H9 (cell line): ENCODE data around the gene ROPN1L. TPM values are rescaled to one million over a fixed set of nuclear protein-coding genes. Genes with fewer than 3 reads are reported as not detected.

Experiments
- DNase-seq: peaks from one replicate; pipeline ENCODE4 v3.0.0-alpha.2; 2017
- H2AFZ ChIP-seq: one replicate; pipeline ENCODE4 v1.6.1; 2013; ENCODE audit warnings: mild to moderate bottlenecking, low read length, control low read depth, moderate library complexity
- H2AK5ac ChIP-seq: 2 replicates; pipeline ENCODE4 v1.6.1; 2013; ENCODE audit warnings: low read length, control low read depth, mixed read lengths; ENCODE audit not compliant: insufficient read length
- H2BK120ac ChIP-seq: one replicate; pipeline ENCODE4 v1.6.1; 2013; ENCODE audit warnings: low read depth, mild to moderate bottlenecking, low read length, control low read depth, inconsistent platforms; ENCODE audit not compliant: poor library complexity, severe bottlenecking
- H2BK12ac ChIP-seq: 2 replicates; pipeline ENCODE4 v1.6.1; 2013; ENCODE audit warnings: low read length, control low read depth, mixed read lengths, low read depth; ENCODE audit not compliant: insufficient read length
- H2BK15ac ChIP-seq: 2 replicates; pipeline ENCODE4 v1.6.1; 2013; ENCODE audit warnings: low read depth, low read length, control low read depth
- H2BK20ac ChIP-seq: one replicate; pipeline ENCODE4 v1.6.1; 2013; ENCODE audit warnings: low read depth, mild to moderate bottlenecking, low read length, control low read depth, inconsistent platforms; ENCODE audit not compliant: poor library complexity, severe bottlenecking
- H2BK5ac ChIP-seq: 2 replicates; pipeline ENCODE4 v1.6.1; 2013; ENCODE audit warnings: low read length, control low read depth, mixed read lengths; ENCODE audit not compliant: insufficient read length
- H3K14ac ChIP-seq: 2 replicates; pipeline ENCODE4 v1.6.1; 2013; ENCODE audit warnings: low read length, control low read depth; ENCODE audit not compliant: insufficient read depth
- H3K18ac ChIP-seq: 2 replicates; pipeline ENCODE4 v1.6.1; 2013; ENCODE audit warnings: low read depth, mild to moderate bottlenecking, mixed read lengths, low read length, control low read depth; ENCODE audit not compliant: insufficient read length
- H3K23ac ChIP-seq: 2 replicates; pipeline ENCODE4 v1.6.1; 2013; ENCODE audit warnings: low read length, control low read depth, mixed read lengths, low read depth; ENCODE audit not compliant: insufficient read length
- H3K23me2 ChIP-seq: 2 replicates; pipeline ENCODE4 v1.6.1; 2013; ENCODE audit warnings: low read depth, mild to moderate bottlenecking, mixed read lengths, low read length, control low read depth; ENCODE audit not compliant: insufficient read length, poor library complexity, severe bottlenecking
- H3K27ac ChIP-seq: 2 replicates; pipeline ENCODE4 v1.5.1; 2013; ENCODE audit warnings: low read length, control low read depth, mixed read lengths, low read depth; ENCODE audit not compliant: insufficient read length
- H3K27me3 ChIP-seq: 2 replicates; pipeline ENCODE4 v1.6.1; 2013; ENCODE audit warnings: low read length, control low read depth, inconsistent platforms; ENCODE audit not compliant: insufficient read depth
- H3K4ac ChIP-seq: 2 replicates; pipeline ENCODE4 v1.6.1; 2013; ENCODE audit warnings: low read depth, mild to moderate bottlenecking, control low read depth, inconsistent platforms, low read length, moderate library complexity
- H3K4me1 ChIP-seq: 2 replicates; pipeline ENCODE4 v1.6.1; 2013; ENCODE audit warnings: low read length, control low read depth, inconsistent platforms; ENCODE audit not compliant: insufficient read depth
- H3K4me2 ChIP-seq: 2 replicates; pipeline ENCODE4 v1.6.1; 2013; ENCODE audit warnings: low read length, control low read depth, mixed read lengths; ENCODE audit not compliant: insufficient read length, insufficient read depth
- H3K56ac ChIP-seq: 2 replicates; pipeline ENCODE4 v1.6.1; 2013; ENCODE audit warnings: low read depth, mild to moderate bottlenecking, mixed read lengths, low read length, control low read depth; ENCODE audit not compliant: insufficient read length
- H3K79me1 ChIP-seq: 2 replicates; pipeline ENCODE4 v1.6.1; 2013; ENCODE audit warnings: low read depth, mild to moderate bottlenecking, moderate library complexity, low read length, control low read depth, inconsistent platforms; ENCODE audit not compliant: insufficient read depth, poor library complexity, severe bottlenecking
- H3K79me2 ChIP-seq: 2 replicates; pipeline ENCODE4 v1.6.1; 2013; ENCODE audit warnings: low read length, control low read depth, inconsistent platforms; ENCODE audit not compliant: insufficient read depth
- H3K9ac ChIP-seq: 2 replicates; pipeline ENCODE4 v1.6.1; 2013; ENCODE audit warnings: low read length, control low read depth, mixed read lengths; ENCODE audit not compliant: insufficient read length; ENCODE audit errors: extremely low read depth
- H3K9me3 ChIP-seq: one replicate; pipeline ENCODE4 v1.6.1; 2013; ENCODE audit warnings: low read depth, low read length, inconsistent platforms; ENCODE audit not compliant: control insufficient read depth
- H3T11ph ChIP-seq: one replicate; pipeline ENCODE4 v1.6.1; 2013; ENCODE audit warnings: mild to moderate bottlenecking, low read length, control low read depth, inconsistent platforms
- H4K20me1 ChIP-seq: one replicate; pipeline ENCODE4 v1.6.1; 2013; ENCODE audit not compliant: control insufficient read depth, insufficient read length, insufficient read depth
- H4K5ac ChIP-seq: 2 replicates; pipeline ENCODE4 v1.6.1; 2013; ENCODE audit warnings: low read depth, mild to moderate bottlenecking, mixed read lengths, low read length, control low read depth; ENCODE audit not compliant: insufficient read length
- H4K8ac ChIP-seq: replicated peaks from 2 replicates; pipeline ENCODE4 v1.6.1; 2013; ENCODE audit warnings: low read length, control low read depth, mixed read lengths, low read depth; ENCODE audit not compliant: insufficient read length
- H4K91ac ChIP-seq: 2 replicates; pipeline ENCODE4 v1.6.1; 2013; ENCODE audit warnings: low read depth, mild to moderate bottlenecking, moderate library complexity, mixed read lengths, low read length, control low read depth; ENCODE audit not compliant: insufficient read length
- H3K27ac Mint-ChIP-seq, 3 experiments: 2 replicates in 2 of 3; 3 replicates in 1 of 3; pipeline ENCODE4 v1.8.0; 2020 to 2021; ENCODE audit warnings: mixed read lengths in 3 of 3, mild to moderate bottlenecking in 1 of 3, moderate library complexity in 1 of 3
- H3K27me3 Mint-ChIP-seq: 2 replicates; pipeline ENCODE4 v1.8.0; 2021; ENCODE audit warnings: low read depth, mild to moderate bottlenecking, moderate library complexity, mixed read lengths
- H3K36me3 Mint-ChIP-seq, 3 experiments: 2 replicates in 2 of 3; 3 replicates in 1 of 3; pipeline ENCODE4 v1.8.0; 2020 to 2021; ENCODE audit warnings: low read depth in 3 of 3, mixed read lengths in 3 of 3; ENCODE audit not compliant: insufficient read depth in 1 of 3
- H3K4me1 Mint-ChIP-seq, 2 experiments: 2 replicates each; pipeline ENCODE4 v1.8.0; 2020; ENCODE audit warnings: mixed read lengths in 2 of 2
- H3K4me3 Mint-ChIP-seq, 2 experiments: 2 replicates in 1 of 2; 3 replicates in 1 of 2; pipeline ENCODE4 v1.8.0; 2020 to 2021; ENCODE audit warnings: mild to moderate bottlenecking in 2 of 2, mixed read lengths in 2 of 2, moderate library complexity in 1 of 2
- H3K9me3 Mint-ChIP-seq, 2 experiments: 2 replicates in 1 of 2; 3 replicates in 1 of 2; pipeline ENCODE4 v1.8.0; 2020; ENCODE audit warnings: mild to moderate bottlenecking in 2 of 2, mixed read lengths in 2 of 2, moderate library complexity in 1 of 2
- WGBS: extraction: QIAGEN DNeasy Blood & Tissue Kit; methylation state at CpG from one replicate; pipeline ENCODE4 v1.1.7; 2013; ENCODE audit warnings: missing lambda C conversion rate, low lambda C conversion rate, mixed read lengths; ENCODE audit not compliant: insufficient read length; ENCODE audit errors: extremely low coverage; 5-methylcytosine and 5-hydroxymethylcytosine counted together
- total RNA-seq: library from RNA; stranded (reverse); gene quantifications from 2 replicates; pipeline ENCODE4 v1.2.1, GENCODE V29; 2021
- TF ChIP-seq, protein P1 (sequence below): fragments of 200-600 bp; sonication (generic); conservative IDR thresholded peaks from 3 replicates; pipeline ENCODE4 v1.8.0; 2021; ENCODE audit warnings: antibody characterized with exemption, mild to moderate bottlenecking

ROPN1L gene
- total RNA-seq, 1 experiment from 2014 or later: 0.37 TPM

DNA sequence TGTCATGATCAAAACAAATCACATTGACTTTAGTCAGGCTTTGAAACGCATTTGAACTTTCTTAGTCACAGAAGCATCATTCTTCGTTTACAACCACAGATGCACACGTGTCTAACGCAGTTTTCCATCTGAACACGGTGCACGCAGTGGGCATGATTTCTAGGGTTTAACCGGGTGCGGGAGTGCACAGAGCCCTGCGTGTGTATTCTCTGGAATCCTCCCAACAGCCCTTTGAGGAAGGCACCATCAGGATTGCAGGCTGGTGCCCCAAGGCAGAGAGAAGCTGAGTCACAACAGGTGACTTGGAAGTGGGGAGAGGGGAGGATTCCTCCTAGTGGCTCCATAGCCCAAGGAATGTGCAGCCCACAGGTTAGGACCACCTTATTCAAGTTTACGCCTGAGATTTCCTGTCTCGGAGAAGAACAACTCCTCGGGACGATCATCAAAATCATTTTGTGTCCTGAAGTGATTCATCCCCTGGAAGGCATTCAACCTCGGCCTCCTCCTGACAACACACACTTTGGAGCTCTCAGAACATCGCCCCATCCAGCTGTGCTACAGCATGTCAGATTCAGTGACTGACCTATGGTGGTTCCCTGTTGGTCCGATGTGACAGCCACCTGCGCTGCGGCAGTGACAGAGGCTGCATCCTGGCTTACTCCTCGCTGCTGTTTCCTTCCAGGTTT is 13.1 kb downstream of the ROPN1L start:
- peaks cover 31 to 36% of the 10 kb centered on the region in 2 experiments for H3K4me1 Mint-ChIP-seq
- H3K18ac ChIP-seq: no peak overlapping the region
- no peak overlapping the region for H2BK12ac ChIP-seq
- DNase-seq: no peak
- H3K27me3 ChIP-seq: no peaks in the 10 kb centered on the region
- H2AK5ac ChIP-seq: no peak overlapping the region
- no peaks in the 10 kb centered on the region for H3K79me2 ChIP-seq
- no peak overlapping the region for H2BK15ac ChIP-seq
- H3K9me3 Mint-ChIP-seq: no peaks in the 10 kb centered on the region; a peak in 1 of 5 replicates
- peaks cover 2% of the 10 kb centered on the region for H4K20me1 ChIP-seq
- H3K27ac ChIP-seq: no peak overlapping the region
- no peak overlapping the region for H4K5ac ChIP-seq
- H3K9ac ChIP-seq: no peak overlapping the region
- no peak overlapping the region for H3K14ac ChIP-seq
- H3K56ac ChIP-seq: no peak overlapping the region
- no peak overlapping the region for H3K27ac Mint-ChIP-seq
- H2AFZ ChIP-seq: no peak overlapping the region
- no CpG with 5 or more reads among the region's 19 CpGs for WGBS
- H2BK20ac ChIP-seq: no peak overlapping the region
- H3K36me3 Mint-ChIP-seq: no peaks in the 10 kb centered on the region; a peak in 1 of 7 replicates
- no peaks in the 10 kb centered on the region for H3K23me2 ChIP-seq
- H3K4ac ChIP-seq: no peak overlapping the region
- TF ChIP-seq, protein P1, sequence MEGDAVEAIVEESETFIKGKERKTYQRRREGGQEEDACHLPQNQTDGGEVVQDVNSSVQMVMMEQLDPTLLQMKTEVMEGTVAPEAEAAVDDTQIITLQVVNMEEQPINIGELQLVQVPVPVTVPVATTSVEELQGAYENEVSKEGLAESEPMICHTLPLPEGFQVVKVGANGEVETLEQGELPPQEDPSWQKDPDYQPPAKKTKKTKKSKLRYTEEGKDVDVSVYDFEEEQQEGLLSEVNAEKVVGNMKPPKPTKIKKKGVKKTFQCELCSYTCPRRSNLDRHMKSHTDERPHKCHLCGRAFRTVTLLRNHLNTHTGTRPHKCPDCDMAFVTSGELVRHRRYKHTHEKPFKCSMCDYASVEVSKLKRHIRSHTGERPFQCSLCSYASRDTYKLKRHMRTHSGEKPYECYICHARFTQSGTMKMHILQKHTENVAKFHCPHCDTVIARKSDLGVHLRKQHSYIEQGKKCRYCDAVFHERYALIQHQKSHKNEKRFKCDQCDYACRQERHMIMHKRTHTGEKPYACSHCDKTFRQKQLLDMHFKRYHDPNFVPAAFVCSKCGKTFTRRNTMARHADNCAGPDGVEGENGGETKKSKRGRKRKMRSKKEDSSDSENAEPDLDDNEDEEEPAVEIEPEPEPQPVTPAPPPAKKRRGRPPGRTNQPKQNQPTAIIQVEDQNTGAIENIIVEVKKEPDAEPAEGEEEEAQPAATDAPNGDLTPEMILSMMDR: no peak
- no peak overlapping the region; a peak in 1 of 5 replicates for H3K4me3 Mint-ChIP-seq
- no peaks in the 10 kb centered on the region for H3K9me3 ChIP-seq
- no peak overlapping the region for H2BK5ac ChIP-seq
- peaks cover 10% of the 10 kb centered on the region for H3K27me3 Mint-ChIP-seq
- no peak overlapping the region for H3K4me2 ChIP-seq
- no peak overlapping the region for H2BK120ac ChIP-seq
- no peaks in the 10 kb centered on the region for H3K79me1 ChIP-seq
- no peaks in the 10 kb centered on the region for H3K4me1 ChIP-seq
- no peak overlapping the region for H3T11ph ChIP-seq
- no peak overlapping the region for H3K23ac ChIP-seq
- no peak overlapping the region for H4K91ac ChIP-seq
- no peak overlapping the region for H4K8ac ChIP-seq
